Dermis microvascular lymphatic vessel endothelial cell (primary cell): ENCODE measurements around the gene RAP1GDS1. TPM values are rescaled to one million over a fixed set of nuclear protein-coding genes. Genes with fewer than 3 reads are reported as not detected.
"Not testable (repeated sequence)": the region's sequence is repeated elsewhere in the genome, so short reads cannot be mapped to it uniquely, and the experiment has no call there.

ENCODE experiments used
- DNase-seq, 2 donors: peaks; one replicate each; pipeline versions ENCODE4 v3.0.0 to v3.0.0-alpha.2; 2010; ENCODE audit warnings: low read depth in 2 of 2
- total RNA-seq: library from RNA; depleted of rRNA; stranded (reverse); fragments of >200 nt; gene quantifications from 2 replicates; pipeline ENCODE4 v1.2.1, GENCODE V29; 2014

Gene RAP1GDS1
- total RNA-seq, 1 donor from 2014 or later: 54.6 TPM

- DNase-seq: no peak
Observed at GRCh38 chr4:98287328-98287727, 26.1 kb downstream of the RAP1GDS1 start.

- DNase-seq: not testable (repeated sequence)
Observed at GRCh38 chr4:98288671-98289070, 27.5 kb downstream of the RAP1GDS1 start.

- DNase-seq: no peak
Observed at GRCh38 chr4:98289375-98289774, 28.2 kb downstream of the RAP1GDS1 start.

GRCh38 chr4:98290511-98290910, 29.3 kb downstream of the RAP1GDS1 start:
- DNase-seq: no peak

GRCh38 chr4:98293104-98293887, 32.1 kb downstream of the RAP1GDS1 start:
- DNase-seq: no peak

GRCh38 chr4:98298022-98298421, 36.8 kb downstream of the RAP1GDS1 start:
- DNase-seq: no peak

GRCh38 chr4:98300706-98301105, 39.5 kb downstream of the RAP1GDS1 start:
- no peak for DNase-seq

- DNase-seq: no peak
Observed at GRCh38 chr4:98305576-98305975, 44.4 kb downstream of the RAP1GDS1 start.

- no peak for DNase-seq
Observed at GRCh38 chr4:98310867-98311266, 49.7 kb downstream of the RAP1GDS1 start.

GRCh38 chr4:98311656-98312055, 50.5 kb downstream of the RAP1GDS1 start:
- no peak for DNase-seq

- no peak for DNase-seq
Observed at GRCh38 chr4:98314791-98315565, 53.8 kb downstream of the RAP1GDS1 start.

GRCh38 chr4:98318521-98318920, 57.3 kb downstream of the RAP1GDS1 start:
- DNase-seq: no peak

GRCh38 chr4:98319021-98319420, 57.8 kb downstream of the RAP1GDS1 start:
- DNase-seq: no peak

- DNase-seq: no peak
Observed at GRCh38 chr4:98326168-98326567, 65.0 kb downstream of the RAP1GDS1 start.

GRCh38 chr4:98327694-98328093, 66.5 kb downstream of the RAP1GDS1 start:
- no peak for DNase-seq

- not testable (repeated sequence) for DNase-seq
Observed at GRCh38 chr4:98329879-98330640, 68.9 kb downstream of the RAP1GDS1 start.

GRCh38 chr4:98332017-98332416, 70.8 kb downstream of the RAP1GDS1 start:
- no peak for DNase-seq

- DNase-seq: no peak
Observed at GRCh38 chr4:98334461-98334860, 73.3 kb downstream of the RAP1GDS1 start.

GRCh38 chr4:98338761-98339438, 77.7 kb downstream of the RAP1GDS1 start:
- DNase-seq: no peak

- DNase-seq: no peak
Observed at GRCh38 chr4:98341309-98341708, 80.1 kb downstream of the RAP1GDS1 start.

- no peak for DNase-seq
Observed at GRCh38 chr4:98343626-98344025, 82.4 kb downstream of the RAP1GDS1 start.
